Activated CD4-positive, alpha-beta T cell treated with anti-CD3 and anti-CD28 coated beads, Interleukin-2, amount 50 U/mL, for 1 hour (primary cell): ENCODE measurements around the gene INPP5A.

Experiments
- DNase-seq: peaks from one replicate; pipeline ENCODE4 v3.0.0-alpha.2; 2020

INPP5A gene

GRCh38 chr10:132684164-132684891, 146.7 kb downstream of the INPP5A start:
- DNase-seq, result no peak

DNA sequence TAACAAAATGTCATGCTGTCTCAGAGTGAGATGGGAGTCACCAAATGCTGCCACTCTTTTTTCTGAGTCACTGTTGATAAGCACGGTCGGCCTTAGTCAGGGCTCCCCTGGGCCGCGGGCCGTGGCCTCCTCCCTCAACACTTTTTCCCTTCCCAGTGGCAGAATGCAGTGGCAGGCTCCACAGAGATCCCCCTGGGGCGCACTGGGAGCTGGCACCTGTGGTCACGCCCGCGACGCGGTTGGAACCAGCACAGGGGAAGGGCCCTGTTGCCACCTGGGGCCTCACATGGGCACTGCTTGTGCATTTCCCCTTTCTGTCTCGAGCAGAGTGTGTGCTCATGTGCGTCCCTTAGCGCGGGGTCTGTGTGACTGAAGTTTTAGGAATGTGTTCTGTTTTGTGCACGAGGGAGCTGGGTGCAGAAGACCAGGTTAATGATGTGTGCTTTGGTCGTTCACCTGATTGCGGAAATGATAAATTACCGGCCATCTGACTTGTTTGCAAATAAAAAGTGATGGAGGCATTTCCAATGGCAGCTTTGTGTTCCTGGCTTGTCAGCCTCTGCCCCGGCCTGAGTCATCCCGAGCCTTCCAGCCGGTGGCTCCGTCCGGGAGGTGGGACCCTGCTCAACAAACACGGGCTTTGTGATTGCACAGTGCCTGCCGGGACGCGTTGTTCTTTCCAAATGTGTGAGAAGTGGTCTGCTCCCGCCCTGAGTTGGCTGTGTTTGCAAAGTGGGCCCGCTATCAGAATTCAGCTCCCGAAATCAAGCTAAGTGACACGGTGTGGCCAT, 147.7 kb downstream of the INPP5A start:
- DNase-seq, result no peak

GRCh38 chr10:132685921-132686680, 148.5 kb downstream of the INPP5A start:
- no peak for DNase-seq

GRCh38 chr10:132687181-132687892, 149.8 kb downstream of the INPP5A start:
- DNase-seq, result no peak

GRCh38 chr10:132687893-132688579, 150.4 kb downstream of the INPP5A start:
- no peak for DNase-seq

- DNase-seq, result no peak
Observed at GRCh38 chr10:132688580-132689420, 151.2 kb downstream of the INPP5A start.

DNA sequence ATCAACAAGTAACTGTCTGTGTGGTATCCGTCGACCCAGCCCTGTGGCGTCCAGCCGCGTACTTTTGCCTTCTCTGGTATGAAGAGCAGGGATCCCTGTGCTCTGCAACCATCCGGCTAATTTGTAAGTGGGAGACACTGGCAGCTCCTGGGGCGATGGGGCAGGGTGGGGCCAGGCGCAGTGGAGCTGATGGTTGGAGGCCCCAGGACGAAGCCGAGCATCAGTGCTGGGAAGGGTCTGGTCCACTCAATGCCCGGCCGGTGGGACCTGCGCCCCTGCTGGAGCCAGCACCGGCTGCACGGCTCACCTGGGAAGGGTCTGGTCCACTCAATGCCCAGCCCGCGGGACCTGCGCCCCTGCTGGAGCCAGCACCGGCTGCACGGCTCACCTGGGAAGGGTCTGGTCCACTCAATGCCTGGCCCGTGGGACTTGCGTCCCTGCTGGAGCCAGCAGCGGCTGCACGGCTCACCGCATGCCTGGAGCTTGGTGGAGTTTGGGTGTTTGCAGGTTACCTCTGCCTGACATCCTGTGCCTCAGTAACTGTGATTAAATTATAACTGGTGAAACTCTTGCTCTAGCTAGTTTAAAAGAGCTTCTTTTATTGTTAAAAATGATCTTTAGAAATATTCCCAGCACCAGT, 152.3 kb downstream of the INPP5A start:
- DNase-seq, result no peak

DNA sequence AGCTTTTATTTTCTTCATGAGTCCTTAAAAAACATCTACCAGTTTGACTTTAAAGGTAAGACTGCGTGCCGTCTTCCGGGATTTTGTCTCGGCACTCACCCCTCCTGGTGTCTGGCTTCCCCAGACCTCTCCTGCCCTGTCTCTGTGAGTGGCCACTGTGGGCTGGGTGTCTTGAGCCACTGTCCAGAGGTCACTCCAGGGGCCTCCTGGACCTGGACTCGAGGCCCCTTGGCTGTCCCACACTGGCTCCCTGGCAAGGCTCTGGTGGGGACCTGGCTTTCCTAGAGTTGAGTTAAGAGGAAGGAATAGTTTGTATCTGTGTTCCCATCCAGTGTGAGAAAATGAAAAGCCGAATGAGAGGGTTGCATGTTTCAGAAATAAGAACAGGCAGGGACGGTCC, 152.8 kb downstream of the INPP5A start:
- no peak for DNase-seq

- DNase-seq, result no peak
Observed at GRCh38 chr10:132690821-132691610, 153.4 kb downstream of the INPP5A start.

- DNase-seq, result no peak
Observed at GRCh38 chr10:132691711-132692153, 154.1 kb downstream of the INPP5A start.

GRCh38 chr10:132692311-132692710, 154.7 kb downstream of the INPP5A start:
- no peak for DNase-seq

GRCh38 chr10:132693676-132694075, 156.1 kb downstream of the INPP5A start:
- no peak for DNase-seq

DNA sequence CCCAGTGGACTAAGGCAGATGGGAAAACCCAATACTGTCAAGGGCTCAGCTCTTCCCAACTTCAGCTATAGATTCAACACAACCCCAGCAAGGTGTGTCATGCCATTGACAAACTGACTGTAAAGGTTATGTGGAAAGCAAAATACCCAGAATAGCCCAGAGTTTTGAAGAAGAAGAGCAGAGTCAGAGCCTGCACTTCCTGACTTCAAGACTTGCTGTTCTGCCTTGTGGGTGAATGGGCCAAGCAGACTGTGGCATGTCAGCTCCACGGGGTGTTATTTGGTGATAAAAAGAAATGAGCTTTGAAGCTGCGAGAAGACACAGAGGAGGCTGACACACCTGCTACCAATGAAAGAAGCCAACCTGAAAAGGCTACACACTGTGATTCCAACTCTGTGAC, 158.6 kb downstream of the INPP5A start:
- no peak for DNase-seq

GRCh38 chr10:132696728-132697577, 159.4 kb downstream of the INPP5A start:
- DNase-seq, result no peak

DNA sequence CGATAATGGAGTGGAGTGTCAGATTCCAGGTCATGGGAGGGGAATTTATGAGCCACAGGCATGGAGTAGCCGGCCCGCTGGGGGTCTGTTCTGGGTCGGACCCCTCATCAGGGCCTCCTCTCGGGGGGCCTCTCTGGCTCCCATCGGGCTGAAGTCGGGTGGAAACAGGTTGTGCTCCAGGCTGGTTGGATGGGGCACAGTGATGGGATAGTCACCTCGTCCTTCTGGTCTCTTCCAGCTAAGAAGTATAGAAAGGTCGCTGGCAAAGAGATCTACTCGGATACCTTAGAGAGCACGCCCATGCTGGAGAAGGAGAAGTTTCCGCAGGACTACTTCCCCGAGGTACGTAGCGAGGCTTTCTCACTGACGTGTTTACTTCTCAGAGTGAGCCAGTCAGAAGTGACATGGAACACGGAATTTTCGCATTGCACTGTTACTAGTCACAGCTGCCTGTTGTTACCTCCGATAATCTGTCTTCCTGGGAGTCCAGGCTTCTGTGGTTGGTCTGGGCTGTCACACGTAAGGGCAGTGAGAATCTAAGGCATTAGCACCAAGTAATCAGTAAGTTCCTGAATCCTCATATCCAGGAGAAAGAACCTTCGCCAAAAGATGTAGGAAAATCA, 160.1 kb downstream of the INPP5A start:
- DNase-seq, result no peak

DNA sequence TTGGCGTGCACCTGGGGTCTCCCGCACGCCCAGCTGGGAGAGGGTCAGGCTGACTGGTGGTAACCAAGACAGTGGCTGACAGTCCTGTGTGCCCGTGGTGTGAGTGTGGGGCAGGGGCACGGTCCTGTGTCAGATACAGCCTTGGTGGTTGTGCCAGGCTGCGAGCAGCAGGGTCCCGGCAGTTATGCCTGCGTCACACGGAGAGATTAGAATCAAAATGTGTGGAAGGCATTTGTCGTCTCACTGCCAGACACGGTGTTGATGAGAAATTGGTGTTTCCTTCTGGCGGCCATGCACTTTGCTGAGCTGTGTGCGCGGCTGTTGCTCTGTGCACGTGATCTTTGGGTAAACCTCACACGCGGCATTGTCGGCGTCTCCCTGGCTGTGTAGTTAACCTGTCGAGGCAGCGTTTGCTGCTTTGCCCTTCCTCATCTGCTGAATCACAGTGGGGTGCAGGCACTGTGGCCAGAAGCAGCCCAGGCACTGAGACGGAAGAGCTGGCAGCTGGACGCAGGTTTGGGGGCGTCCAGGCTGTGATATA, 160.7 kb downstream of the INPP5A start:
- no peak for DNase-seq

DNA sequence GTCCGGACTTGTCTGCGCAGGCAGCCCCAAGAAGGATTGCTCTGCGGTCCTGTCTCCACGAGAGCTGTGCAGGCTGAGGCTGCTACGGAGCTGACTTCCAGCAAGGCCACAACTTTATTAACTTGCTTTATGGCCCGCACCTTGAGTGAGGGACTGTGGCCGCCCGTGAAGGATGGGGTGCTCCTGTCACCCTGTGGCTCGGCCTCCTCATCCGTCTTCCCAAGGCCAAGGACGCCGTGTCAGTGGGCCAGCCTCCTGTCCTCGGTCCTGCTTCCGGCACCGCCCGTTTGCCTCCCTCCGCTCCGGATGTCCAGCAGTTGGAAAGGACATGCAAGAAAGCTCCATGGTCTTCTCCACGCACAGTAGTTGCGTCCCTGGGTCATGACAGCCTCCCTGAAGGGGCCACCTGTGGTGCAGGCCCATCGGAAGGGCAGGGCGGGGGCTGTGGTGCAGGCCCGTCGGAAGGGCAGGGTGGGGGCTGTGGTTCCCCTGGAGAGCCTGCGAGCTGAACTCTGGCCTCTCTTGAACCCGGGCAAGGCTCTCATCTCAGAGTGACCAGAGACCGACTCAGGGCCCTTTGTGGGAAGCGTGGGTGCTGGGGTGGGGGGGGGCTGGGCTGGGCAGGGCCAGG, 161.3 kb downstream of the INPP5A start:
- no peak for DNase-seq
